ENCODE results near the gene CD82.

- TF ChIP-seq POLR2A (IDR thresholded peaks at IDR 0.05) (no peak), CTCF (IDR thresholded peaks at IDR 0.05) (no peak)
Measured at GRCh38 chr11:44568658-44569473, 3.4 kb downstream of the CD82 start.
